Inferior parietal cortex (tissue), 1 donor: ENCODE data around the gene P3H2.

Experiments
- DNase-seq: peaks from one replicate; pipeline ENCODE4 v3.0.0-alpha.2; 2016; ENCODE audit errors: extremely low spot score

Gene P3H2

DNA sequence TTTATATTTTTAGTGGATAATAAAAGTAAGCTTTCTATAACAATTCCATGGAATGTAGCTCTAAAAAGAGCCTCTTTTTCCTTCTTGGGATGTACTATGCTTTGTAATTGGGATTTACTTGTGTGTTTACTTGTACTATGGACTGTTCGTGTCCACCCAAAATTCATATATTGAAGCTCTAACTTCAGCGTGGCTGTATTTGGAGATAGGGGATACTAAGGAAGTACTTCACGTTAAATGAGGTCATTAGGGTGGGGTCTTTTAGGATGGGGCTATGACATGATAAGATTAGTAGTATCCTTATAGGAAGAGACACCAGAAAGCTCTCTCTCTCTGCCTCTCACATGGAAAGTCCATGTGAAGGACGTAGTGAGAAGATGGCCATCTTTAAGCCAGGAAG lies 64.9 kb downstream of the P3H2 start:
- DNase-seq = no peak

GRCh38 chr3:190053919-190054672 lies 66.6 kb downstream of the P3H2 start:
- no peak for DNase-seq

DNA sequence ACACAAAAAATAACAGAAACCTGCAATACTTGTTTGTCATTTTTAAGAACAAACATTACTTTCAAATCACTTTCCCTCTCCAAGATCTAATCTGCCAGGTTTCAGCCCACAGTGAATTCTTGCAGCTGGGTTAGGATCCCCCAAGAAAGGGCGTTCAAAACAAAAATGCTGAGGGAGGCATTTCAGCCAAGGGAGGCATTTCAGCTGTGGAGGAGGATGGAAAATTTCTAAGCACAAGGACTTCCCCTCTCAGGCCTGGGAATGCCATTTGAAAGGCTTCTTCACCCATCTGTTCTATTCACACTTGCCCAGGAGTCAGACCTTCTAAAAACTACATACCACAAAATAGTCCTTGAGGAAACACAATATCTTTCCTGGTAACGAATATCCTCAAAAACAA lies 69.1 kb downstream of the P3H2 start:
- no peak for DNase-seq

DNA sequence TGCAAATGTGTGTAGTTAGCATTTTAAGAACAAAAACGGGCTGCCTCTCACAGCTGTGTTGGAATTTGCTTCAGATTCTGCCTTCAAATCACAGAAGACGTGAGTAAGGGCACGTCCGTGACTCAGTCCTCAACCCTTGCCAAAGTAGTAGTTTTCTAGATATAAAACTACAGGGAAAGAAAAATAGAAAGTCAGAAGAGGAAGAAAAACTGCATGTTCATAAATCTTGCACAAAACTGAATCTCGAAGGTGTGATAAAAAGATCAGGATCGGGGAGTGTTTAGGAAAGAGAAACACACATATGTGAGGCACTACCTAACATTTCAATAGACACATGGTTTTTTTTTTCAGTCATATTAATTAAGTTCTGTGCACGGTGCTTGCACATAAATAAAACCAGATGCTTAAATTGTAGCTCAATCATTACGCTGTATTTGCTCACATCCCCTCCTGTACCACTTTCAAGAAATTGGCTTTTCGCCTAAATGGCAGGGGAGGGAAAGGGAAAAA lies 71.7 kb downstream of the P3H2 start:
- no peak for DNase-seq

GRCh38 chr3:190044974-190045373 lies 75.7 kb downstream of the P3H2 start:
- DNase-seq = no peak

GRCh38 chr3:190044142-190044541 lies 76.6 kb downstream of the P3H2 start:
- DNase-seq = no peak

DNA sequence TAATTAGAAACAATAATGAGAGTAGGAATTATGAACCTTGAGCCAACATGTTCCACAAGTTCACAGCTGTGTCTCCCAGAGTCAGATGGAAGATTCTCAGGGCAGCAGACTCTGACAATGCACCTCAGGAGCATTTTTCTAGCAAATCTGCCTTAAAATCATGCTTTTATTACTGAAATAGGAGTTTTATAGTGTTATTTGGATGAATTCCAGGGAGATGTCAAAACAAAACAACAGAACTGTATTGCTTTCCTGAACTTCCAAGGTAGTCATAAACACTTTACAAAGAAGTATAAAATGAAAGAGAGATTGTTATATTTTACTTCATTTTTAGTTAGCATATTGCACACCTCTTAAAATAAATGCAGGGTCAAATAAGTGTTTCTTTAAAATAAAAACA lies 77.0 kb downstream of the P3H2 start:
- DNase-seq = no peak

GRCh38 chr3:190042558-190042957 lies 78.1 kb downstream of the P3H2 start:
- DNase-seq = no peak

GRCh38 chr3:190041333-190042041 lies 79.2 kb downstream of the P3H2 start:
- DNase-seq = no peak

DNA sequence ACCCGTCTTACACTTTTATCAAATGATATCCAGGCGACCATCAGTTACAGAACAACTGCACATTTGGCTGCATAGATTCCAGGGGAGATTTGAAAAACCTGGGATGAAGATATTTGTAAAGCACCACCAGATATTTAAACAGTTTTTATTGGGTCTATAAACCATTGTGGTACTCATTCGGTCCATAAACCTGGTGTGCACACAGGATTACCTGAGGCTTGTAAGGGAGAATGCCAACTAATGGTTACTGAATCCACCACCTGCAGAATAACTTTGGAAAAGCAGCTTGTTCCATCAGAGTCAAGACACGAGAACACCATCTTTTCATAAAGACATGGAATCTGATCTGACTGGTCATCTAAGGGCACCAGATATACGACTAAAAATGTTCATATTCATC lies 80.6 kb downstream of the P3H2 start:
- DNase-seq = no peak

DNA sequence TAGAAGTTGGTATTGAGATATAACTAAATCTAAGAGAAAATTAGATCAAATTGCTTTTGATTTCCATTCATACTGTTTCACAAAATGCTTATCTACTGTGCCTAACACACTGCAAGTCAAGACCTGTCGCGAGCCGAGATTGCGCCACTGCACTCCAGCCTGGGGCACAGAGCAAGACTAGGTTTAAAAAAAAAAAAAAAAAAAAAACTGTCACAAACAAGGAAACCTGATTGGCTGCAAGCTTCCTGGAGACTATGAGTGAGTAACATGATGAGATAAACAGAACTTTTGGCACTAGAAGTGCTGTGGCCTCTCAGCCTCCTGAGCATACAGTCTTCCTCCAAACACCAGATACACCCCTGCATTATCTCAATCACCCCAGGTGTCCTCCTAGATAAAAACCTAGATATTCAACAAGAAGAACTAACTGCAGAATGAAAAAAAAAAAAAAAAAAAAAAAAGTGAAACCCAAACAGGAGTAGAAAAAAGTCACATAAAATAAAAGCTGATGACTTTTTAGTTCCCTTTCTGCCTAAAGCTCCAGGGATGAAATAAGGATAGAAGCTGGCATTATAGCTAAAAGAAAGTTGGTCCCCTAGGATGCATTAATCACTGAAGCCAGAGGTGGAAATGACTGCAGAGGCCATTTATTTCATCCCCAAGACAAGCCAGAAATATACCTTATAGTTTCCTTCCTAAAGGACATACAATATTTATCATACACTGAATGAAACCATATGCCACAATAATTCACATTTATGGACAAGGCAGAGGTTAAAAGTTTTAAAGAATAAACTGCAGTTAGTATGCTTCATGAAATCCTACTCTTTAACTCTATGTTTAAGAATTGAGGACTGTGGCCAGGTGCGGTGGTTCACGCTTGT lies 82.4 kb downstream of the P3H2 start:
- no peak for DNase-seq

DNA sequence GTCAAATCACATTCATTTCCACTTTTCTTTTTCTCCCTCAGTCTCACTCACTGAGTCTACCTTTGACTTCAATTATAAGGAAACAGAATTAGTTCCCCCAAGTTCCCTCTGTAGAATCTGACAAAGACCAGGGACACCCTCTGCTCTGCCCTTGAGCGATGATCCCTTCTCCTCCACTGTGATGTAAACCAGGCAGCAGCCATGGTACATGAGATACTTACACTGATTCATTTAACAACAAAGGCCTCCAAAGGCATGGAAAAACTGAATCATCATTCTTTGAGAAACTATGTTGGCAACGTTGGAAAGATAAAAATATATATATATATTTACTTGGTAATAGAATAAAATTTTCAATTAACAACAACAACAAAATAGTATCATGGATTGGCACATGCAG lies 84.1 kb downstream of the P3H2 start:
- DNase-seq = no peak

DNA sequence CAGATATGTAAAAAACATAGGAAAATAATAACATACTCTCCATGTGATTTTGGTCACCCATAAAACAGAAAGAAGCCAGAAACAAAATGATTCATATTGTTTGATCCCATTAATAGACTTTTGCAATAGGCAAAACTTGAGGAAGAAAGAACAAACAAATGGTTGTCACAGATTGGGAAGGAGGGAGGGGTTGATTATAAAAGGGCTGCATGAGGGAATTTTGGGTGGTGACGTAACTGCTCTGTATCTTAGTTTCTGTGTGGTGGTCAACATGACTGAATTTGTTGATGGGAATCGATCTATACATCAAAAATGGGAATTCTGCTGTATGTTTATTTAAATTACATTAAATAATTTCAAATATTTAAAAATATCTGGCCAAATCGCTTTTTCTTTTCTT lies 86.3 kb downstream of the P3H2 start:
- no peak for DNase-seq

GRCh38 chr3:190032923-190033322 lies 87.8 kb downstream of the P3H2 start:
- DNase-seq = no peak

DNA sequence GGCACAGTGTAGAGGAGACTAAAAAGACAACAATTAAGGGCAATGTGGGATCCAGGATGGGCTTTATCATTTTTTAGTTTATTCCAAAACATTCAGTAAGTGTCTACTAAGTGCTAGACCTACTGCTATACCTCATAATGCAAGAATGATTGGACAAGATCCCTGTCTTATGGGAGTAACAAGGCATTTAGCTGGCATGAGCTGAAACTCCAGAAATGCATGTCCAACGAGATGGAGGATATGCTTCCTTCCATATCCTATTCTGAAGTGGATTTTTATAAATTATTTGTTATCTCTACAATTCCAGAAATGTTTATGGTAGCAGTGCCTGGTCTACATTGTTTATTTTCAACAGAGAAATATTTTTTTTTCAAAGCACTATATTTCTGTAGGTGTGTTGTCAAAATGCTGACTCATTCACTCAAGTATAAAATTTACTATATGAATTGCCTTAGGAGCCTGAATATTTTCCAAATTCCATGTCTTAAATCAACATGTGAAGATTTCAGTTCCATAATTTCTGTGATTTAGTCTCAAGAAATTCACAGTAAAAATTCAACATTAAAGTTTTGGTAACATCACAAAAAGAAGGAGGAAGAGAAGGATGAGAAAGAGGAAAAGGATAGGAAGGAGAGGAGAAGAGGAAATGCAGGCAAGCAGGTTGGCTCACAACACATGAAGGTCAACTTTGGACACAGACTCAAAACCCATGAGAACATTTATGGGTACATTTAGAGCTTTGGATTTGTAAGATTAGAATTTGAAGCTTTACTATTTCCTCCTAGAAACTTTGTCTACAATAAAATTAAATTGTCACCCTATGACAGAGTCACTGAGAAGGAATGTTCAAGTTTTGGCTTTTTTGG lies 88.6 kb downstream of the P3H2 start:
- DNase-seq = no peak

DNA sequence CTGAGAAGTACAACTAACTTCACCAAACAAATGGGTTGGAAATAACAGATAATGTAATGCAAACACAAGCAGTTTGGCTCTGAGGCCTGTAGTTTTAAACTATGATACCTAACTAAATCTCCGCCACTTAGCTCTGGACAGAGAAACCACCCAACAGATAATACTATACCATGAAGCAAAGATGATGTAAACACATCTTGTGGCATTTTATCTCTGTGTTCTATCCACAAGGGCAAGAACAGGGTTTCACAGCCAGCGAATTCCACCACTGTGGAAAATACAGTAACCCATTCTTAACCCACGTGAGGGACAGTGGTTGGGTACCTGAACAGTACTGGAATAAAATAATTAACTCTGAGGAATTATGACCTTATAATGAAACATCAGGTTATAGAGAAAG lies 93.6 kb downstream of the P3H2 start:
- no peak for DNase-seq

DNA sequence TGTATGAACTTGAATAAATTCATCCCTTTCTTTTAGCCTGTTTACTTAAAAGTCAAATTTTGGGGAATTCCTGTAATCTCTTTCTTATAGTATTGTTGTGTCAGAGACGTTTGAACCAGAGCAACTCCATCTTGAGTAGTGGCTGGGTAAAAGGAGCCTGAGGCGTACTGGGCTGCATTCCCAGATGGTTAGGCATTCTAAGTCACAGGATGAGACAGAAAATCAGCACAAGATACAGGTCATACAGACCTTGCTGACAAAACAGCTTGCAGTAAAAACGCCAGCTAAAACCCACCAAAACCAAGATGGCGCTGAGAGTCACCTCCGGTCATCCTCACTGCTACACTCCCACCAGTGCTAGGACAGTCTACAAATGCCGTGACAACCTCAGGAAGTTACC lies 94.5 kb downstream of the P3H2 start:
- DNase-seq = no peak

GRCh38 chr3:190024912-190025311 lies 95.8 kb downstream of the P3H2 start:
- DNase-seq = no peak

- no peak for DNase-seq
Measured at GRCh38 chr3:190019844-190020243, 100.9 kb downstream of the P3H2 start.

- DNase-seq = no peak
Measured at GRCh38 chr3:190019006-190019405, 101.7 kb downstream of the P3H2 start.

GRCh38 chr3:190018460-190018859 lies 102.2 kb downstream of the P3H2 start:
- no peak for DNase-seq
